ENCODE measurements around the gene LTA. TPM values are rescaled to one million over a fixed set of nuclear protein-coding genes. Genes with fewer than 3 reads are reported as not detected.

Gene LTA
- total and polyA plus RNA-seq, 12 donors, result 0.06 to 0.86 (median 0.29) TPM; not detected in 8

DNA sequence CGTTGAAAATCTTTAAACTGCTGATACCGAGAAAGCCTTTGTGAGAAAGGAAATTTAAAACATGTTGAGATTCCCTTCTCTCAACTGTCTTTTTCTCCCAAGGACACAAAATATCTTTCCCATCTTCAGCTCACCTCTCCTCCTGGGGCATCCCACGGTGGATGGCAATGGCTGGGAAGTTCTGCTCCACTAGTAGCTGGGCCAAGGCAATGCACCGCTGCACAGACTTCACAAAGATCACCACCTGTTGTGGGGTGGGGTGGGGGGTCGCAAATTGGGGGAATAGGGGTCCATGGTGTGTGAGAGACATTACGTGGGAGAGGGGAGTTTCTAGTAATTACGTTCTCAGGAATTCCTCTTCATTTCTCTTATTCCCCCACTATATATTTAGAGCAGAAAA lies 40.9 kb upstream of the LTA start:
- ATAC-seq, result no peak
- TF ChIP-seq, protein P1, sequence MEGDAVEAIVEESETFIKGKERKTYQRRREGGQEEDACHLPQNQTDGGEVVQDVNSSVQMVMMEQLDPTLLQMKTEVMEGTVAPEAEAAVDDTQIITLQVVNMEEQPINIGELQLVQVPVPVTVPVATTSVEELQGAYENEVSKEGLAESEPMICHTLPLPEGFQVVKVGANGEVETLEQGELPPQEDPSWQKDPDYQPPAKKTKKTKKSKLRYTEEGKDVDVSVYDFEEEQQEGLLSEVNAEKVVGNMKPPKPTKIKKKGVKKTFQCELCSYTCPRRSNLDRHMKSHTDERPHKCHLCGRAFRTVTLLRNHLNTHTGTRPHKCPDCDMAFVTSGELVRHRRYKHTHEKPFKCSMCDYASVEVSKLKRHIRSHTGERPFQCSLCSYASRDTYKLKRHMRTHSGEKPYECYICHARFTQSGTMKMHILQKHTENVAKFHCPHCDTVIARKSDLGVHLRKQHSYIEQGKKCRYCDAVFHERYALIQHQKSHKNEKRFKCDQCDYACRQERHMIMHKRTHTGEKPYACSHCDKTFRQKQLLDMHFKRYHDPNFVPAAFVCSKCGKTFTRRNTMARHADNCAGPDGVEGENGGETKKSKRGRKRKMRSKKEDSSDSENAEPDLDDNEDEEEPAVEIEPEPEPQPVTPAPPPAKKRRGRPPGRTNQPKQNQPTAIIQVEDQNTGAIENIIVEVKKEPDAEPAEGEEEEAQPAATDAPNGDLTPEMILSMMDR (IDR thresholded peaks at IDR 0.05), result no peak
- H3K4me3 ChIP-seq, result no peak overlapping the region
- no peak overlapping the region for H3K27ac ChIP-seq
- peaks cover 4 to 69% (median 57%) of the 10 kb centered on the region in 9 donors for H3K36me3 ChIP-seq
- DNase-seq, result no peak
- H3K4me1 ChIP-seq, result peaks cover 0 to 21% (median 3%) of the 10 kb centered on the region in 9 donors
- 87 to 90% methylated on average over 7 of the region's 7 CpGs for WGBS, 2 donors
- no peaks in the 10 kb centered on the region for H3K9me3 ChIP-seq
- intact Hi-C loops (cut with DNase I), result loop anchor here in 1 of 10 donors (5.0 kb wide), 1 partner anchor 34 kb away; the partner anchor contains the start of gene MICB
- H3K27me3 ChIP-seq, result no peaks in the 10 kb centered on the region

DNA sequence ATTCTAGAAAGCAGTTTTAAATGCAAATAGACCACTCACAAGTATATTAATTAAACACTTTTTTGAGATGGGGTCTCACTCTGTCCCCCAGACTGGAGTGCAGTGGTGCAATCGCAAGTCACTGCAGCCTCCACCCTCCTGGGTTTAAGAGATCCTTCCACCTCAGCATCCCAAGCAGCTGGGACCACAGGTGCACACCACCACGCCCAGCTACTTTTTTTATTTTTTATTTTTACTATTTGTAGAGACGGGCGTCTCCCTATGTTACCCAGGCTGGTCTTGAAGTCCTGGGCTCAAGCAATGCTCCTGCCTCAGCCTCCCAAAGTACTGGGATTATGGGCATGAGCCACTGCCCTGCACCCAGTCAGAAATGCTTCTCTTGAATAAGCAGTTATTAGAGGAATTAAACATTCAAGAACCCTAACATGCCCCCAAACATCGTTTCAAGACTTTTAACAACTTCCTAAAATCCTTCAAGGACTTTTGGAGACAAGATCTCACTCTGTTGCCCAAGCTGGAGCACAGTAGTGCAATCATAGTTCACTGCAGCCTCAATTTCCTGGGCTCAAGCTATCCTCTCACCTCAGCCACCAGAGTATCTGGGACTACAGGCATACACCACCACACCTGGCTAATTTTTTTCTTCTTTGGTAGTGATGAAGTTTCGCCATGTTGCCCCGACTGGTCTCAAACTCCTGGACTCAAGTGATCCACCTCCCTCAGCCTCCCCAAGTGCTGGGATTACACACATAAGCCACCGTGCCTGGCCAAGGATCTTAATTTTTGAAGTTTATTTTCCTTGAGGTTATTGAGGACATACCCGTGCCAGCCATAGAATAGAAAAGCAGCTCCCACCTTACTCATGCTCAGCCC lies 40.1 kb upstream of the LTA start:
- peak overlapping the region in 2 of 10 donors; percentile 14 to 48 for H3K27ac ChIP-seq
- ATAC-seq, result no peak

DNA sequence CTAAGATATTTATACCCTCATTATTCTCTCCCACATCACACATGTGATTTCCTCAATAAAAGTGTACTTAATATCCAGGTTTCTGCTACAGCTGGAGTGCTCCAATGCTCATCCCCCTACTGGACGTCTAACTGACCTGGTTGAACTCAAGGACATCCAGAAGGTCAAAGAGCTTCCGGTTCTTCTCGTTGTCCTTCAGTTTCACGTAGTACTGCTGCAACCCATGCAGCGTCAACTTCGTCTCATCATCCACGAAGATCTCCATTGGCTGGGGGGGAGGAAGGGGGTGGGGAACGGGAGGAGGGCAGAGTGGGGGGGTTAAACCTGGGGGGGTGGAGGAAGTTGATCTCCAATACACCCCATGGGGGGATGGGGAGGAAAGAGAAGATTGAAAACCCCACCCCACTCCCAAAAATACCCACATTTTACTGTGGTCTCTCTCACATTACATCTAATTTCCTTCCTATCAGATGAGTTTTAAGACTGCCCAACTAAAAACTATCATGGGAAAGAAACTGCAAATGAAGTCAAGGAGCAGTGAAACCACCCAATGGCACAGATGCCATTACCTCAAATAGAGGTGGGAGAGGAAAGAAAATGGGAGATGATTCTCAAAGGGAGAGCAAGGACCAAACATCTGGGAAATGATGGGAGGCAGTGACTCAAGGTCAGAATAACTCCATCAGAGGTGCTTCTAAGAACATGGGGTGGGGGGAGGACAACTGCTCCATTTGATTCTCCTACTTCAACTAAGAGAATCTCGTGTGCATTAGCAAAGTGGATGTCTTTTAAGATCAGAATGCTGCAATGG lies 39.2 kb upstream of the LTA start:
- DNase-seq (no peak), ATAC-seq (peak in 2 of 8 donors; percentile 20 to 34)
- Histone ChIP-seq H3K9me3 (no peaks in the 10 kb centered on the region), H3K27ac (peak overlapping the region in 2 of 10 donors; percentile 14 to 48), H3K4me1 (peaks cover 0 to 28% (median 0%) of the 10 kb centered on the region in 9 donors), H3K27me3 (no peaks in the 10 kb centered on the region), H3K4me3 (no peak overlapping the region), H3K36me3 (peaks cover 4 to 86% (median 71%) of the 10 kb centered on the region in 9 donors)
- TF ChIP-seq, protein P1 (IDR thresholded peaks at IDR 0.05), result no peak
- intact Hi-C loops (cut with DNase I), result loop anchor here in 1 of 10 donors (5.0 kb wide), 1 partner anchor 36 kb away; the partner anchor contains the start of gene MICB
- 49 to 52% methylated on average over 9 of the region's 9 CpGs for WGBS, 2 donors

More for the DNA sequence above, 40.1 kb upstream of the LTA start:
- Histone ChIP-seq H3K27me3 (no peaks in the 10 kb centered on the region), H3K9me3 (no peaks in the 10 kb centered on the region), H3K4me1 (peaks cover 0 to 28% (median 0%) of the 10 kb centered on the region in 9 donors), H3K36me3 (peaks cover 4 to 78% (median 66%) of the 10 kb centered on the region in 9 donors), H3K4me3 (no peak overlapping the region)
- TF ChIP-seq, protein P1 (IDR thresholded peaks at IDR 0.05), result no peak
- intact Hi-C loops (cut with DNase I), result loop anchor here in 1 of 10 donors (5.0 kb wide), 1 partner anchor 35 kb away; the partner anchor contains the start of gene MICB
- no peak for DNase-seq
- WGBS, 2 donors, result 76 to 77% methylated on average over 9 of the region's 9 CpGs

DNA sequence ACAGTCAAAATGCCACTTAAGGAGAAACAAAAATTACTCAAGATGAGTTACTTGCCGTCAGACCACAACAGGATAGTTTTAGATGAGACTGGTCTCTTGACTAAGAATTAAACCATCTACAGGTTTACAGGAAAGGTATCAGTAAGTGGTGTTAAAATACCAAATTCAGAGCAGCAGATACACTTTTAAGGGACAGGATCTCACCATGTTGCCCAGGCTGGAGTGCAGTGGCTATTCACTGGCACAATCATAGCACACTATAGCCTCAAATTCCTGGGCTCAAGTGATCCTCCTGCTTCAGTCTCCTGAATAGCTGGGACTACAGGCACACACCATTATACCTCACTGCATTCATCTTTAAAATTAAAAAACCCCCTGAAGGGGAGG lies 38.6 kb upstream of the LTA start:
- Histone ChIP-seq H3K9me3 (no peaks in the 10 kb centered on the region), H3K27me3 (no peaks in the 10 kb centered on the region), H3K4me3 (no peak overlapping the region), H3K36me3 (peaks cover 4 to 92% (median 72%) of the 10 kb centered on the region in 9 donors), H3K27ac (no peak overlapping the region), H3K4me1 (peaks cover 0 to 33% (median 5%) of the 10 kb centered on the region in 9 donors)
- 89 to 91% methylated on average over 1 of the region's 1 CpG for WGBS, 2 donors
- ATAC-seq (no peak), DNase-seq (no peak)
- intact Hi-C loops (cut with DNase I), result loop anchor here in 1 of 10 donors (5.0 kb wide), 1 partner anchor 36 kb away; the partner anchor contains the start of gene MICB
- TF ChIP-seq, protein P1 (IDR thresholded peaks at IDR 0.05), result no peak
